HG03457 (cell line): ENCODE measurements around the gene MMS22L.
"Not testable (repeated sequence)": the region's sequence is repeated elsewhere in the genome, so short reads cannot be mapped to it uniquely, and the experiment has no call there.

Source experiments
- ATAC-seq: cut with Tn5 transposase; IDR thresholded peaks from one replicate; pipeline ENCODE4 v1.9.1; 2021; ENCODE audit warnings: moderate number of reproducible peaks; ENCODE audit not compliant: unreplicated experiment

MMS22L gene

DNA sequence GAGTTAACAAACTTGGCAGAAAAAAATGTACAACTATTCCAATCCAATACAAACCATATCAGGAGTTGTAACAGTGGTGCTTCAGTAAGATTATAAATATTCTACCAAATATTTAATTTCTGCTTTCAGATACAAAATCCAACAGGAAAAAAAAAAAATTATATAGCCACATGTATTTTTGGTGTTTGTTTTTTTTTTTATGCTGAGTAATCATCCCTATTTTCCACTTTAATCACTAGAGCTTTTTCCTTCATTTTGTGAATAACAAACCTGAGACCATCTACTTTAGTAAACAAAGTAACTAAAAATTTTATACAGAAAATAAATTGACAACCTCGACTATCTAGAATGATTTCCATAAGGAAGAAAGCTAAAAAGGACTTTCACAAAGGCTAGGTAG lies 36.2 kb downstream of the MMS22L start:
- ATAC-seq: no peak

- ATAC-seq: no peak
Observed at GRCh38 chr6:97240222-97240621, 42.8 kb downstream of the MMS22L start.

- no peak for ATAC-seq
Observed at GRCh38 chr6:97231911-97232310, 51.1 kb downstream of the MMS22L start.

- no peak for ATAC-seq
Observed at GRCh38 chr6:97222903-97223302, 60.1 kb downstream of the MMS22L start.

DNA sequence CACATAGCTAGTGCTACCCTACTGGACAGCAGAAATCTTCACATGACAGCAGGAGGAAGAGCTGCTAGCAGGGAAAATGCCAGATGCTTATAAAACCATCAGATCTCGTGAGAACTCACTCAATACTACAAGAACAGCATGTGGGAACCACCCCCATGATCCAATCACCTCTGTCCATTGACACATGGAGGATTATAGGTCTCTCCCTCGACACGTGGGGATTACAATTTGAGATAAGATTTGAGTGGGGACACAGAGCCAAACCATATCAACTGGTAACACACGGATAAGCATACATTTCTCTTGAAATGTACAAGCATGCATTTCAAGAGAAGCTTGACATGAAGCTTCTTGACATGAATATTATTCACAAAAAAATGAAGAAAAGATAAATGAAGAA lies 64.1 kb downstream of the MMS22L start:
- no peak for ATAC-seq

- no peak for ATAC-seq
Observed at GRCh38 chr6:97215157-97215769, 67.8 kb downstream of the MMS22L start.

- no peak for ATAC-seq
Observed at GRCh38 chr6:97214671-97215070, 68.3 kb downstream of the MMS22L start.

DNA sequence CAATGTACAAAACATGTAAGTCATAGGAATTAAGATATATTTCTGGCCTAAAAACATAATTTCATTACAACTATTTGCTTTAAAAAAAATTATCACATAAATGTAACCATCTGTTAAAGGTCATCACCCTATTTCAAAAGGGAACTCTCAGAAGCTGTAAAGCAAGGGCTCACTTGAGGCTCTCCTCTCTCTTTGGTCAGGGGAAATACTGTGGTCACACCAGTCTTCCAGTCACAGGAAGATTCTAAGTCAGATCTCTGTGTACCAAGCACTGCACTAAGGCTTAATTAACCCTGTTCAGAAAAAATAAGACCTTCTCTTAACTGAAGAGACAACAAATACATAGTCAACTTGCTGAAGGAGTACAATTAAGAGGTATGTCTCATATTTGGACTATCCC lies 75.6 kb downstream of the MMS22L start:
- ATAC-seq: no peak

GRCh38 chr6:97205966-97206365 lies 77.0 kb downstream of the MMS22L start:
- no peak for ATAC-seq

DNA sequence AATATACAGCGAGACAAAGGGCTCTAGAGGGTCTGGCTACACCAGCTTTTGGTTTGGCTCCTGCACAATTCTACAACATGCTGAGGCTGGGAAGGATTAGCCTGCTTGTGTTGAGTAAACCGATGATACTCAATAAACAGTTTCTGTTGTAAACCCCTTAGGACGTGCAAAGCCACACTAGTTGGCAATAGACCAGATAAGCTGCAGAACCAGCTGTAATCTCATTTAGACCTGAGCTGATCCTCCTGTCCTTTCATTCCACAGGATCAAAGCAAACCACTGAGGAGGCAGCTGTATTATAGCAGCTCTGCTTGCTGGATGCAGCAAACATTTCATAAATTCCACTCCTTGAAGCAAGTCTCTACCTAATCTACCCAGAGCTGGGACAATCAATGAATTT lies 79.7 kb downstream of the MMS22L start:
- no peak for ATAC-seq

GRCh38 chr6:97198046-97198565 lies 84.9 kb downstream of the MMS22L start:
- no peak for ATAC-seq

DNA sequence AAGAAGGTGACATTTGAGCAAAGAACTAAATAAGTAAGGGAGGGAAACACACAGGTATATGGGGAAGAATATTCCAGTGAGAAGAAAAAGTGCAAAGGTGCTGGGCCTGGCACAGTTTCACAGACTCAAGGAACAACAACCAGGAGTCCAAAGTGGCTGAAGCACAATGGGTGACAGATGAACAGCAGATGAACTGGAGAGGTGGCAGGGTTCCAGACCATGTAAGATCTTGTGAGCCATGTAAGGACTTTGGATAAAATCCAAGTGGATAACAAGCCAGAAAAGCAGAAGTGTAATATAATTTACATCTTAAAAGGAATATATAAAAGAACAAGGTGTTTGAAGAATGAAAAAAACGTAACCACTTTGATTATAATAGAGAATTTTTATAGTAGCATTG lies 87.9 kb downstream of the MMS22L start:
- ATAC-seq: no peak

DNA sequence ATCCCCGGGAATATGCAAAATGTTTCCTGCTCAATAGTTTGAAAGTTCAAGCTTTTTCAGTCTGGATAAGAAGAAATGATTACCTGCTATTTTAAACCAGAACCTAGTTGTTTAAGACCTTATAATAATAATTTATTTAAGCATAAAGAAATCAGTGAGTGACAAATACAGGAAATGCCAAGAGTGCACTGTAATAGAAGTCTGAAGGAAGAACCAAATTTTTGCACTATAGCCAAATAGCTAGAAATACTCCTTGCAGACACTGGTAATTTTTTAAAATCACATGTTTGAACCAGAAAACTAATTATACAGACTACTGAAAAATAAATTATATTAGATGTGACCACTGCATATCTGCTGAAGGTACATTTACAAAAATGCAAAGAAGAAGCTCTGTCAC lies 93.2 kb downstream of the MMS22L start:
- no peak for ATAC-seq

GRCh38 chr6:97187951-97188350 lies 95.1 kb downstream of the MMS22L start:
- no peak for ATAC-seq

- ATAC-seq: peak; percentile 86
Observed at GRCh38 chr6:97186416-97186999, 96.5 kb downstream of the MMS22L start.

DNA sequence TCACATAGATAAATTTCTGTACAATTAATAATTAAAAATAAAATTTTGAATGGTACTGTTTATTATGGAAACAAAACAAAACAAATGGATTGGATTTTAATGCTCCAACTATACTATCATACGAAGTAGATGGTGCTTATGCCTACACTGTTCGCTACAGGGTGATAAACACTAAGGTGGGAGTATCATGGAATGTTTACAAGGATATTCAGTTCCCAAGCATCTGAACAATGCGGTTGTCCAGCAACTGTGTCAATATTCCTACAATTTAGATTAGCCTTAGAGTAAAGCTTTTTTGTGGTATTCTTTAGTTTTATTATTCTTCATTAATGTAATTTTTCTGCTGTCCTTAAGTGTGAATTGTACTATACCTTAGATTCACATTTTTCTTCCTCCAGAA lies 105.1 kb downstream of the MMS22L start:
- ATAC-seq: no peak

DNA sequence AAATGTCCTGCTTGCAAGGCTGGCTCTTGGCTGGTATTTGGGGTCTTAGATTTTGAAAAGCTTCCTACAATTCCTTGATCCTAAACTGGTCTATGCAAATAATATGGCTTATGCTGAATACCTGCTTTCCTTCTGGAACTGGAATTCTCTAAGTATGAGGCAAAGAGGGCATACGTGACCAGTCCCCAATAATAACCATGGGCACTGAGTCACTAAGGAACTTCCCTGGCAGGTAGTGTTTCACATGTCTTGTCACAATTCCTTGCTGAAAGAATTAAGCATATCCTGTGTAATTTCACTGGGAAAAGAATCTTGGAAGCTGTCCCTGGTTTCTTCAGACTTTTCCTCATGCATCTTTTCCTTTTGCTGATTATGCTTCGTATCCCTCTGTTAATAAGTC lies 106.5 kb downstream of the MMS22L start:
- ATAC-seq: no peak

DNA sequence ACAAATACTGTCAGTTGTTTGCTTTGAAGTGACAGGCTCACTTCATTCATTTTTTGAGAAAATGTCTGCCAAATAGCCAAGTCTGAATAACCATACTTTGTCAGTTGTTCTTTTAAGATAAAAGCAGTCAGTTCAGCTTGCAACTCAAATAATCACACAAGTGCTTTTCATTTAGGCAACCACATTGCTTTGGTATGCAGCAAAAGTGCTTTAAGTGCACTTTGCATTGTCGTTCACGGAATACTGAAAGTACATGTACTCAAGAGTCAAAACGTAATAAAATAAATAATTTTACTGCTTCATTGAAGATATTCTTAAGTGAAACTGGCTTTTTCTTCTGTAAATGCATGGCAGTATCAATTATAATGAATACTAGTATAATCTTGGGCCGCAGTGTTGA lies 107.2 kb downstream of the MMS22L start:
- ATAC-seq: no peak

DNA sequence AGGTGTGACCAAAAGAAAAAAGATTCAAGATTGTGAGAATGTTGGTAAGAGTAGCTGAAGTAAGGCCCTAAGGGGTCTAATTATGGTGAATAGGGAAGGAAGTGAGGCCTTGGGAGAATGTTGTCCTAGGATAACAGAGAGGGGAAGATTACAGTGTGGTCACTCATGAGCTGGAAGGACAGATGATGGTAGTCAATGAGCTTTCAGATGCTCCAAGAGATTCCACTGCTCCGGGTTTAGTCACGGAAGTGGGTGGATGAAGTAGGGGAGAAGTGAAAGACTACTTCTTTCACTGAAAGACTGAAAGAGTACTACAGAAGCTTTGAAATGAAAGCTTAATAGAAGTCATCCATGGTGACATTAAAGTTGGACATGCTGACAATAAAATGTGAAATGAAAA lies 108.5 kb downstream of the MMS22L start:
- no peak for ATAC-seq

DNA sequence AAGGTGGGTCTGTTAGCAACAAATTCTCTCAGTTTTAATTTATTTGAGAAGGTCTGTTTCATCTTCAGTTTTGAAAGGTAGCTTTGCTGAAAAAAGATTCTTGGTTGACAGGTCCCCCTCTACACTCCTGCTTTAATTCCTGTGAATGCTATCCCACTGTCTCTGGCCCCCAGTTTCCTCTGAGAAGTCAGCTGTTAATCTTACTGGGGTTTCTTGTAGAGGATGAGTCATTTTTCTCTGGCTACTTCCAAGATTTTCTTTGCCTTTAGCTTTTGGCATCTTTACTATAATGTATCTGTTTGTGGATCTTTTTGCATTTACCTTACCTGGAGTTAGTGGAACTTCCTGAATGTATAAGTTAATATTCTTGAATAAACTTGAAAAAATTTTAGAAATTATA lies 122.7 kb downstream of the MMS22L start:
- no peak for ATAC-seq

- ATAC-seq: not testable (repeated sequence)
Observed at GRCh38 chr6:97155447-97155846, 127.6 kb downstream of the MMS22L start.

- ATAC-seq: no peak
Observed at GRCh38 chr6:97154015-97154414, 129.0 kb downstream of the MMS22L start.

DNA sequence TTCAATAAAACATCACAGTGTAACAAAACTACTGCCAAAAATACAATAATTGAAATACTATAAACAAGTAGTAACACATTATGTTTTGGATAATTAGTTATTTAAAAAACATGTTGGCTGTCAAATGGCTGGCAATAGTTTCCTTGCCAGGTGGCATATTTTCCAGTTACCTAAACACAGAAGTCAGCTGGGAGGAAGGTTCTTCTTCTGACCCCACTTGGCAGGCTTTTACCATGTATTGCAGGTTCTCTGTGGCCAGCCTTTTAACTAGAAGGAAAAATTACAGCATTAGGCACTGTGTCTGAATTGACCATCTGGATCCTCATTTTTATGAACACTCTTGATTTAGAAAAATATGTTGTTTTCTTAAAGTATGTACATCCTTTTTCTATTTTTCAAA lies 131.4 kb downstream of the MMS22L start:
- no peak for ATAC-seq
